ENCODE measurements around the gene PKNOX1.
"Not testable (repeated sequence)": the region's sequence is repeated elsewhere in the genome, so short reads cannot be mapped to it uniquely, and the experiment has no call there.

Gene PKNOX1

DNA sequence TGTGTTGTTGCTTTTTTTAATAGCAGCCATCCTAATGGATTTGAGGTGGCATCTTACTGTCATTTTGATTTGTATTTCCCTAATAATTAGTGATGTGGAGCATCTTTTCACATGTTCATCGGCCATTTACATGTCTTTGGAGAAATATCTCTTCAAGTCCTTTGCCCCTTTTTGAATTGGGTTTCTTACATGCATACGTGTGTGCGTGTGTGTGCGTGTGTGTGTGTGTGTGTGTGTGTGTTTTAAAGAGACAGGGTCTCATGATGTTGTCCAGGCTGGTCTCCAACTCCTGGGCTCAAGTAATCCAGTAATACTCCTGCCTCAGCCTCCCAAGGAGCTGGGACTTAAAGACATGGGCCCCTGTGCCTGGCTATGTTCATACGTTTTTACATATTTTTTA lies 9.5 kb downstream of the PKNOX1 start:
- no peak for DNase-seq (ENCODE audit: low read depth in 2 of 2)

DNA sequence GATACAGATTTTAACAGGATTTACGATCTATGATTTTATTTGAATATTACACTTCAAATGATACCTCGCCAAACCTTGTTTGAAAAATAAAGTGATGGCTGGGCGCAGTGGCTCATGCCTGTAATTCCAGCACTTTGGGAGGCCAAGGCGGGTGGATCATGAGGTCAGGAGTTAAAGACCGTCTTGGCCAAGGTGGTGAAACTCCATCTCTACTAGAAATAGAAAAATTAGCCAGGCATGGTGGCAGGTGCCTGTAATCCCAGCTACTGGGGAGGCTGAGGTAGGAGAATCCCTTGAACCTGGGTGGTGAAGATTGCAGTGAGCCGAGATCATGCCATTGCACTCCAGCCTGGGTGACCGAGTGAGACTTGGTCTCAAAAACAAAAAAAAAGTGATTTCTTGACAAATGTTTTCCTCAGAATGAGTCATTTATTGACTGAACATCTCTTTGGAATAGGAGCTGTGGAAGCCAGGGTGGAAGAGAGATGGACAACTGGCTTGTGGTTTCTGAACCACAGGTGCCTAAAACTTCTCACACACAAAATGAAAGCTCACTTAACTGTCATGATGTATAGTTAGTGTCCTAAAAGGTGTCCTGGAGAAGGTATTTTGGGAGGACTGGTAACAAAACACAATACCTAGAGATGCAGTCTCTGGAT lies 11.9 kb downstream of the PKNOX1 start:
- DNase-seq (ENCODE audit: low read depth in 2 of 2), result no peak

GRCh38 chr21:42988236-42988965 lies 14.0 kb downstream of the PKNOX1 start:
- no peak for DNase-seq (ENCODE audit: low read depth in 2 of 2)

DNA sequence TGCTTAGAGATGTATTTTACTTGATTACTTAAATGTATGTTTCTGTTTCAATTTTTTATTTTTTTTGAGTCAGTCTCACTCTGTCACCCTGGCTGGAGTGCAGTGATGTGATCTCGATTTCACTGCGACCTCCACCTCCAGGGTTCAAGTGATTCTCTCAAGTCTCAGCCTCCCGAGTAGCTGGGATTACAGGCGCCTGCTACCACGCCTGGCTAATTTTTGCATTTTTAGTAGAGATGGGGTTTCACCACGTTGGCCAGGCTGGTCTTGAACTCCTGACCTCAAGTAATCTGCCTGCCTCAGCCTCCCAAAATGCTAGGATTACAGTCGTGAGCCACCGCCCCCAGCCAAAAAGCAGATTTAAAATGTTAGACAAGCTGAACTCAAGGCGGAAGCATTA lies 15.0 kb downstream of the PKNOX1 start:
- not testable (repeated sequence) for DNase-seq (ENCODE audit: low read depth in 2 of 2)

- DNase-seq (ENCODE audit: low read depth in 2 of 2), result no peak
These were observed 15.7 kb downstream of the PKNOX1 start for GRCh38 chr21:42989816-42990650.

DNA sequence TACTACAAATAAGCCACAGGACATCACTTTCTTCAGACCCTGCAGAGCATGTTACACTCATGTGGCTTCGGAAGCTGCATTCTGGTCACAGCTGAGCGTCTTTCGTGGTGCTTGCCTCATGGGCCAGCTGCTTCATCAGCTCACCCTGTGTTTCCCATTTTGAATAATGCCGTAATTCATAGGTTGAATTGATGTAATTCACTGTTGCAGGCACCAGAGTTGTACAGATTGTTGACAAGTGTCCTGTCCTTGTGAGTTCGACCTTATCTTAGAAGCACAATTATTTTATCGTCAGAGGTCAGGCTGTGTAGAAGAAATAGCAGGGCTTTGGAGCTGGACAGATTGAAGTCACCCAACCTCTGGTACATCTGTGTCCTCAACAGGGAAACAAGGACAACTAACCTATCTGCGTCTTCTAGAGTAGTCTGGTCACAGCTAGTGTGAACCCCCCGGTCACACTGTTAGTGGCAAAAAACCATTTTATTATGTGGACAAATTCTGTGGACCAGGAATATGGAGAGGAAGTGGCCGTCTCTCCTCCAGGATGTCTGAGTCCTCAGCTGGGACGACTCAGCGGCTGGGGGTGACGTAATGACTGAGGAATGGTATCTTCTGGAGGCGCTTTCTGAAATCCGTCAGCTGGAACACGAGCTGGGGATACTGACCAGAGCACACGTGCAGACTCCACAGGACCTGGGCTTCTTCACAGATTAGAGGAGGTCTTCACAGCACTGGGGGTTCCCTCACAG lies 17.8 kb downstream of the PKNOX1 start:
- DNase-seq (ENCODE audit: low read depth in 2 of 2), result no peak

GRCh38 chr21:42993051-42993712 lies 18.8 kb downstream of the PKNOX1 start:
- DNase-seq (ENCODE audit: low read depth in 2 of 2), result no peak

DNA sequence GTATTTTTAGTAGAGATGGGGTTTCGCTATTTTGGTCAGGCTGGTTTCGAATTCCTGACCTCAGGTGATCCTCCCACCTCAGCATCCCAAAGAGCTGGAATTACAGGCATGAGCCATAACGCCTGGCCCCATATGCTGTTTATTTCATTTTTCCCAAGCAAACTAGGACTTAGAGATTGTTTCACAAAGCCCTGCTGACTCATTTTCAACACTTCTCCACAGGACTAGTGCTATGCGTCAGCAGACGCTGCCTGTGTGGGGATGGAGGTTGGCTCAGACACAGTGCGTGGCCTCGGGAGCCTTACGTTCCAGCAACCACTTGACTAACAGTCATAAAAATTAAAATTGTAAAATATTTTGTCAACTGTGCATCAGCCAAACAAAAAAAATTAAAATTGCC lies 22.7 kb downstream of the PKNOX1 start:
- no peak for DNase-seq (ENCODE audit: low read depth in 2 of 2)

DNA sequence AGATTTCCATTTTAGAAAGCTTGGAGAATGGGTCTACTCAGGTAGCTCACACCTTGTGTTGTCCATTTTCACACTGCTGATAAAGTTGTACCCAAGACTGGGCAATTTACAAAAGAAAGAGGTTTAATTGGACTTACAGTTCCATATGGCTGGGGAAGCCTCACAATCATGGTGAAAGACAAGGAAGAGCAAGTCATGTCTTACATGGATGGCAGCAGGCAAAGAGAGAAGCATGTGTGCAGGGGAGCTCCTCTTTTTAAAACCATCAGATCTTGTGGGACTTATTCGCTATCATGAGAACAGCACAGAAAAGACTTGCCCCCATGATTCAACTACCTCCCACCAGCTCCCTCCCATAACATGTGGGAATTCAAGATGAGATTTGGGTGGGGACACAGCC lies 23.6 kb downstream of the PKNOX1 start:
- not testable (repeated sequence) for DNase-seq (ENCODE audit: low read depth in 2 of 2)

GRCh38 chr21:42999152-42999551 lies 24.8 kb downstream of the PKNOX1 start:
- DNase-seq (ENCODE audit: low read depth in 2 of 2), result not testable (repeated sequence)

- not testable (repeated sequence) for DNase-seq (ENCODE audit: low read depth in 2 of 2)
These were observed 25.7 kb downstream of the PKNOX1 start for GRCh38 chr21:43000041-43000440.

DNA sequence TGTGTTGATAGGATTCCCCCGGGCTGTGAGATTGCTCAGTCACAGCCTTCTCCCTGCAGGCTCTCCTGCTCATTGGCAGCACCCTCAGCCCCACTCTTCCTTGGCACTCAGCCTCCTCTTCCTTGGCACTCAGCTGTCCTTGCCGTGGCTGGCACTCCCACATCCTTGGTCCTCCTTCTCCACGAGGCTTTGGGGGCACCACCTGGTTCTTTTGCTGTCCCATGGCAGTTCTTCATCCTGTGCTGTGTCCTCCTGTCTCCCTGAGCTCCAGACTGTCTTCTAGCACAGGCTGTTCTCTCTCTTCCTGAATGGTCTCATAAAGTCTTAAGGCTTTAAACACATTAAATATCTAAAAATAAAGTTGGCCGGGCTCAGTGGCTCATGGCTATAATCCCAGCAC lies 27.0 kb downstream of the PKNOX1 start:
- DNase-seq (ENCODE audit: low read depth in 2 of 2), result no peak

- DNase-seq (ENCODE audit: low read depth in 2 of 2), result no peak
These were observed 30.6 kb downstream of the PKNOX1 start for GRCh38 chr21:43004926-43005325.

GRCh38 chr21:43005635-43006034 lies 31.3 kb downstream of the PKNOX1 start:
- no peak for DNase-seq (ENCODE audit: low read depth in 2 of 2)

DNA sequence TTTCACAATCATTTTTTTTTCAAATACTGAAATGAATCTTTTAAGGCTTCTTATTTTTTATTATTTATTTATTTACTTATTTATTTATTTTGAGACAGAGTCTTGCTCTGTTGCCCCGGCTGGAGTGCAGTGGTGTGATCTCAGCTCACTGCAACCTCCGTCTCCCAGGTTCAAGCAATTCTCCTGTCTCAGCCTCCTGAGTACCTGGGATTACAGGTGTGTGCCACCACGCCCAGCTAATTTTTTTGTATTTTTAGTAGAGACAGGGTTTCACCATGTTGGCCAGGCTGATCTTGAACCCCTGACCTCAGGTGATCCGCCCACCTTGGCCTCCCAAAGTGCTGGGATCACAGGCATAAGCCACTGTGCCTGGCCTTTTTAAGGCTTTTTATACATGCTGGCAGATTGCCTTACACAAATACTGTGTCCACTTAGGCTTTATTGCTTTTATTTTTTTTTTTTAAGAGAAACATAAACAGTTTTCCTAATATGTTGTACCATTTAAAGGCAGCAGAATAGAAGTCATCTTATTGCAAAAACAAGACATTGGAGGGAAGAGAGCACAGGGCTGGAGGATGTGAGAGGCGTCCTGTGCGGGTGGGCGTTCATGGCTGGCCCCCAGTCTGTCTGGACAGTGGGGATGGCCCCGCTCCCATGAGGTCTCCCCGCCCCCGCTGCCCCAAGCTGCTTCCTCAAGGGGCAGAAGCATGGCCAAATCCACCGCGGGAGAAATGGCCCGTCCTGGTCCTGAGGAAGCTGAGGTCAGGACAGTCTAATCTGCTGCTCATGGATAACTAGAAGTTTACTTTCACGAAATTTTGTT lies 31.9 kb downstream of the PKNOX1 start:
- DNase-seq (ENCODE audit: low read depth in 2 of 2), result not testable (repeated sequence)

DNA sequence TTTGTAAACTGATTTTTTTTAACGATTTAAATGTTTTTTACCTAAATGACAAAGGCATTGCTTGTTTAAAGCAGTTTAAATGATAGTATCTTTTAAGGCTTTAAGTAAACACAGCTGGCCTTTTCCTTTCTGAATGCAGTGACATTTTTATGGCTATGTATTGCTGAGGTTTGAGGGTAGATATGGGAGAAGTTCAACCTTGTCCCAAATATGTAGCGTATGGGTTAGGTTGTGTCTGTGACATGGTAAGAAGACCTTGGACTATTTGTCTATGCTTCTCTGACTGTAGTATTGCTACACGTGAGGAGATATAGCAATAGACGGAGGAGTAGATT lies 32.5 kb downstream of the PKNOX1 start:
- DNase-seq (ENCODE audit: low read depth in 2 of 2), result no peak

DNA sequence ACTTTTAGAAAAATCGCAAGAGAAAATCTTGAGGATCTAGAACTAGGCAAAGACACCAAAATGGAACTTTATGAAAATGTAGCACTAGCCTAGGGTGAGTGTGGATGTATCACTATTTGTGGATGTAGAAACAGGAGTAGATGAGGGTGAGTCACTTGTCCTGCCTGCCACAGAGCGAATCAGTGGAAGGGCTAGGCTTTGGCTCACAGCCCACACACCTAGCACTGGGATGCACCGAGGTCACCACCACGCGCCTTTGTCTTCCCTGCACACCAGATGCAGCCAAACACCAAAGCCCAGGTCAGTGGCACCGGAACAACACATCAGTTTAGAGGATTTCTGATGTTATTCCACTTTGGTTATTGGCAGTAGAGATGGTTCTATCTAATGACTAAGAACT lies 38.2 kb downstream of the PKNOX1 start:
- no peak for DNase-seq (ENCODE audit: low read depth in 2 of 2)

- no peak for DNase-seq (ENCODE audit: low read depth in 2 of 2)
These were observed 41.7 kb downstream of the PKNOX1 start for GRCh38 chr21:43015906-43016540.

DNA sequence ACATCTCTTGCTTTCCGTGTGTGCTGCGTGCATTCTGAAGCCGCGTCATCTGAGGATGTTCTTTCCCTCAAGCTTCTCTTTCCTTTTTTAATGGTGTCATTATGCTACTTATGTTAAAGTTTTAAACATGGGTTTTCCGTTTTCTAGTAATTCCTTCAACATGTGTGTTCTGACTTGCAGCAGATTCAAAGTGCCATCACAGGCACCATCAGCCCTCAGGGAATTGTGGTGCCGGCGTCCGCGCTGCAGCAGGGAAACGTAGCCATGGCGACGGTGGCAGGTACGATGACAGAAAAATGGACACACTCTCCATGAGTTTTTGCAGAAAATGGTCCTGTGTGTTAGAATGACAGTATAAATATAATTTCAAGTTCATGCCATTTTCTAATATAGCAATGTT lies 42.4 kb downstream of the PKNOX1 start:
- DNase-seq (ENCODE audit: low read depth in 2 of 2), result no peak

DNA sequence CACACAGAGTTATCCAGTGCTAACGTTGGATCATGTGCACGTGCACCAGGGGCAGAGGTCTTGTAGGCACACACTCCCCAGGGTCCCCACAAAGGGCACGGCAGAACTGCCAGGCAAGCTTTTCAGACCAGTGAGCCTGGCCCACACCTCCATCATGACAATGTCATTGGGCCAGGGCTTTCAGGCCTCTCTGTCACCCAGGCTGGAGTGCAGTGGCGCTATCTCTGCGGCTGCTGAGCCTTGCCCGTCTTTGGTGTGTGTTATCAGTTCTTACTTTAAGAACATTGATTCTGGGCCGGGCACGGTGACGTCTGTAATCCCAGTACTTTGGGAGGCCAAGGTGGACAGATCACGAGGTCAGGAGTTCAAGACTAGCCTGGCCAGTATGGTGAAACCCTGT lies 44.2 kb downstream of the PKNOX1 start:
- no peak for DNase-seq (ENCODE audit: low read depth in 2 of 2)

Measured in activated CD8-positive, alpha-beta memory T cell treated with anti-CD3 and anti-CD28 coated beads for 4 hours (primary cell).